Activated B cell treated with CpG ODN at 0.5 μM for 24 hours (primary cell): ENCODE results near the gene PHTF2. TPM values are rescaled to one million over a fixed set of nuclear protein-coding genes. Genes with fewer than 3 reads are reported as not detected.
A peak's percentile ranks its signal among the peaks of the same experiment; 100 is the strongest.

Source experiments
- ATAC-seq: fragments of 200-7000 bp; cut with Tn5 transposase; one replicate; pipeline ENCODE4 v1.10.0; 2021; ENCODE audit warnings: low read depth, mild to moderate bottlenecking, moderate library complexity
- CTCF ChIA-PET: fragments of 350-600 bp; sonication (Branson Sonifier 250); formaldehyde crosslinking; loops from one replicate; lab custom pipeline; 2021; ENCODE audit warnings: antibody characterized with exemption; lab: Charles Lee
- POLR2A ChIA-PET: fragments of 350-600 bp; sonication (Branson Sonifier 250); formaldehyde crosslinking; loops from one replicate; lab custom pipeline; 2021; ENCODE audit warnings: antibody characterized with exemption; lab: Charles Lee
- DNase-seq: peaks from one replicate; pipeline ENCODE4 v3.0.0; 2022
- H3K27ac Mint-ChIP-seq: one replicate; pipeline ENCODE4 v1.8.0; 2020; ENCODE audit warnings: mixed read lengths
- H3K27me3 Mint-ChIP-seq: one replicate; pipeline ENCODE4 v1.8.0; 2021; ENCODE audit warnings: mixed read lengths
- H3K36me3 Mint-ChIP-seq: one replicate; pipeline ENCODE4 v1.8.0; 2021; ENCODE audit warnings: low read depth, mixed read lengths
- H3K4me1 Mint-ChIP-seq: one replicate; pipeline ENCODE4 v1.8.0; 2021; ENCODE audit warnings: mixed read lengths
- H3K4me3 Mint-ChIP-seq: one replicate; pipeline ENCODE4 v1.8.0; 2020; ENCODE audit warnings: mild to moderate bottlenecking, mixed read lengths
- H3K9me3 Mint-ChIP-seq: one replicate; pipeline ENCODE4 v1.8.0; 2020; ENCODE audit warnings: mixed read lengths
- intact Hi-C: fragments of 100-400 bp; cut with micrococcal nuclease; formaldehyde crosslinking; loops from one replicate; pipeline ENCODE4 v1.15.1; 2024
- total RNA-seq: library from RNA; stranded (reverse); gene quantifications from 2 replicates; pipeline ENCODE4 v1.2.3, GENCODE V29; 2022
- TF ChIP-seq, protein P1 (sequence below): fragments of 200-600 bp; IDR thresholded peaks from one replicate; pipeline ENCODE4 v1.8.0; 2022; ENCODE audit warnings: antibody characterized with exemption, mild to moderate bottlenecking

PHTF2 gene
- total RNA-seq, 1 donor from 2014 or later: 38.9 TPM

DNA sequence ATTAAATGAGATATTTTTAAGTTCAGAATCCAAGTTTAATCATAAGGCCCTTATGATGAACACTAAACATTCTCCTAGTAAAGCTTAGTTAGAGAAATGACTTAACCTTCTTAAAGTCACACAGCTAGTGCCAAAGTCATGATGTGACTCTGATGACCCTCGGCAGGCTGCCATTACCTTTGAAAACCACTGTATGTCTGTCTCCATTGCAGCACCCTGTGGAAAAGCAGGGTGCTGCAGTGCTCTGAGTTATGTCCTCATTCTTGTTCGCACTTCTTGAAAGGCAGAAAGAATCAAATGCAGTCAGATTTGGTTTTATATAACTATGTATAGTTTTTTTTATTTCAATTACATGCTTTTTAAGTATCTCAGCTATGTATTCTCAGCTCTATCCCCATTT, 105.0 kb downstream of the PHTF2 start:
- ChIA-PET CTCF (interaction anchor here (0.9 to 2.8 kb wide), 4 partner anchors 105 to 252 kb away, joined by 3 to 11 read pairs (median 8); partner anchors contain the start of genes PHTF2 and TMEM60), POLR2A (interaction anchor here (1.1 to 1.7 kb wide), 2 partner anchors 79 to 105 kb away, joined by 3 to 8 read pairs; partner anchors contain the start of genes PHTF2 and TMEM60)
- no peak overlapping the region for H3K4me3 Mint-ChIP-seq
- H3K36me3 Mint-ChIP-seq: peaks cover 16% of the 10 kb centered on the region
- no peak for DNase-seq
- H3K4me1 Mint-ChIP-seq: peaks cover 51% of the 10 kb centered on the region
- peak overlapping the region; percentile 96 for H3K27ac Mint-ChIP-seq
- H3K27me3 Mint-ChIP-seq: no peaks in the 10 kb centered on the region
- ATAC-seq: peak; percentile 37
- H3K9me3 Mint-ChIP-seq: no peaks in the 10 kb centered on the region
- TF ChIP-seq, protein P1, sequence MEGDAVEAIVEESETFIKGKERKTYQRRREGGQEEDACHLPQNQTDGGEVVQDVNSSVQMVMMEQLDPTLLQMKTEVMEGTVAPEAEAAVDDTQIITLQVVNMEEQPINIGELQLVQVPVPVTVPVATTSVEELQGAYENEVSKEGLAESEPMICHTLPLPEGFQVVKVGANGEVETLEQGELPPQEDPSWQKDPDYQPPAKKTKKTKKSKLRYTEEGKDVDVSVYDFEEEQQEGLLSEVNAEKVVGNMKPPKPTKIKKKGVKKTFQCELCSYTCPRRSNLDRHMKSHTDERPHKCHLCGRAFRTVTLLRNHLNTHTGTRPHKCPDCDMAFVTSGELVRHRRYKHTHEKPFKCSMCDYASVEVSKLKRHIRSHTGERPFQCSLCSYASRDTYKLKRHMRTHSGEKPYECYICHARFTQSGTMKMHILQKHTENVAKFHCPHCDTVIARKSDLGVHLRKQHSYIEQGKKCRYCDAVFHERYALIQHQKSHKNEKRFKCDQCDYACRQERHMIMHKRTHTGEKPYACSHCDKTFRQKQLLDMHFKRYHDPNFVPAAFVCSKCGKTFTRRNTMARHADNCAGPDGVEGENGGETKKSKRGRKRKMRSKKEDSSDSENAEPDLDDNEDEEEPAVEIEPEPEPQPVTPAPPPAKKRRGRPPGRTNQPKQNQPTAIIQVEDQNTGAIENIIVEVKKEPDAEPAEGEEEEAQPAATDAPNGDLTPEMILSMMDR: no peak
- intact Hi-C loops: loop anchor here (1.0 to 10.0 kb wide), 3 partner anchors 9 to 249 kb away; no protein-coding TSS in a partner anchor

DNA sequence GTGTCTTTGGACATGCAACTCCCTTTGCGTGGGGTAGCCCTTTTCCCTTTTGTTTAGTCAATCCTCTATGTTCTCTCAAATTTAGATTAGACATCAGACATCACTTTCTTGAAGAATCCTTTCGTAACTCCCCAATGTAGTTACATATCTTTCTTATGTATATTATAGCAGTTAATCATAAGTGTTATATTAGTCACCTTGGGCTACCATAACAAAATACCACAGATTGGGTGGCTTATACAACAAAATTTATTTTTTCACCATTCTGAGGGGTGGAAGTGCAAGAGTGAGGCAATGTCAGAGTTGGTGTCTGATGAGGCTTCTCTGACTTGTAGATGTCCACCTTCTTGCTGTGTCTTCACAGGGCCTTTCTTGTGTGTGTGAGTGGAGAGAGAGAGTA, 105.7 kb downstream of the PHTF2 start:
- Mint-ChIP-seq H3K27ac (peak overlapping the region; percentile 96), H3K4me1 (peaks cover 53% of the 10 kb centered on the region), H3K4me3 (no peak overlapping the region), H3K9me3 (no peaks in the 10 kb centered on the region), H3K36me3 (peaks cover 17% of the 10 kb centered on the region), H3K27me3 (no peaks in the 10 kb centered on the region)
- ATAC-seq (no peak), DNase-seq (no peak)
- CTCF ChIA-PET: interaction anchor here (0.9 to 2.8 kb wide), 4 partner anchors 106 to 253 kb away, joined by 3 to 11 read pairs (median 6); partner anchors contain the start of genes PHTF2 and TMEM60
- POLR2A ChIA-PET: interaction anchor here (1.7 kb wide), 1 partner anchor 105 kb away, joined by 8 read pairs; the partner anchor contains the start of genes PHTF2 and TMEM60
- TF ChIP-seq, protein P1: no peak
- intact Hi-C loops: loop anchor here (10.0 kb wide), 1 partner anchor 249 kb away; no protein-coding TSS in a partner anchor

DNA sequence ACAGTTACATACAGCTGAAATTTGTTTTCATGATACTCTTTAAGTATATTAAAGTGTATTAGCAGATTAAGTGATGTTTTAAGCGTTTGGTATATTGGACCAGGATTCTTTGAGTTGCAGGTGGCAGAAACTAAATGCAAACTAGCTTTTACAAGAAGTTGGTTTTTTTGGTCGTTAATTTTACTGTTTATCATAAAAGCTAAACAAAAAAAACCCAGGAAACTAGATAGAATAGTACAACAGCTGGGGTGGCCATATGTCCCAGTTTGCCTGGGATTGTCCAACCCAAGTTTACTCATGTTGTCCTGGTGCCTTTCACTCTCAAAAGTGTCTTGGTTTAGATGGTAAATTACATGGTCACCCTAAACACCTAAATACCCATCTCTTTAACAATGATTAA, 108.7 kb downstream of the PHTF2 start:
- intact Hi-C loops: loop anchor here (2.0 to 10.0 kb wide), 3 partner anchors 72 to 490 kb away; partner anchors contain the start of gene GSAP

DNA sequence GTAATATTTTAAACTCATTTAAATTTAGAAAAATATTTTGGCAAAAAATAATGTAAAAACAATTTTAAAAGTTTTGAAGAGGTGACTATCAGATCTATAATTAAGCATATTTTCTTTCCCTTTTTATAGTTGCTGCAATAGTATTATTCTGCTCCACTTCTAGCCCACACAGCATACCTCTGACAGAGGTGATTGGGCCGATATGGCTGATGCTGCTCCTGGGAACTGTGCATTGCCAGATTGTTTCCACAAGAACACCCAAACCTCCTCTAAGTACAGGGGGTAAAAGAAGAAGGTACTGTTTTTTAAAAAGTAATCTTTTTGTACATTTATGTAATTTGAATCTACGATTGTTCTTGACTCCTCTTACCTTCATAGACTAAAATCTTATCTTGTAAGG, 110.1 kb downstream of the PHTF2 start:
- POLR2A ChIA-PET: interaction anchor here (0.5 to 3.8 kb wide), 3 partner anchors 110 to 492 kb away, joined by 4 to 22 read pairs (median 4); partner anchors contain the start of genes GSAP, PHTF2, RSBN1L and TMEM60
- intact Hi-C loops: loop anchor here (5.0 to 10.0 kb wide), 2 partner anchors 254 to 491 kb away; partner anchors contain the start of gene GSAP

More for the DNA sequence above, 108.7 kb downstream of the PHTF2 start:
- Mint-ChIP-seq H3K9me3 (no peaks in the 10 kb centered on the region), H3K36me3 (peaks cover 19% of the 10 kb centered on the region), H3K27me3 (no peaks in the 10 kb centered on the region), H3K4me1 (peaks cover 49% of the 10 kb centered on the region), H3K4me3 (peak overlapping the region; percentile 57), H3K27ac (peak overlapping the region; percentile 96)
- CTCF ChIA-PET: no interaction called here
- TF ChIP-seq, protein P1: no peak
- ATAC-seq (no peak), DNase-seq (no peak)
- POLR2A ChIA-PET: interaction anchor here (0.5 to 3.8 kb wide), 8 partner anchors 39 to 211 kb away, joined by 3 to 22 read pairs (median 9); partner anchors contain the start of genes PHTF2, RSBN1L and TMEM60

More for the DNA sequence above, 110.1 kb downstream of the PHTF2 start:
- no peaks in the 10 kb centered on the region for H3K27me3 Mint-ChIP-seq
- no peak for DNase-seq
- H3K36me3 Mint-ChIP-seq: peaks cover 17% of the 10 kb centered on the region
- ATAC-seq: no peak
- CTCF ChIA-PET: interaction anchor here (0.8 kb wide), 1 partner anchor 110 kb away, joined by 3 read pairs; the partner anchor contains the start of genes PHTF2 and TMEM60
- TF ChIP-seq, protein P1: no peak
- peak overlapping the region; percentile 35 for H3K27ac Mint-ChIP-seq
- H3K4me3 Mint-ChIP-seq: no peak overlapping the region
- no peaks in the 10 kb centered on the region for H3K9me3 Mint-ChIP-seq
- peaks cover 42% of the 10 kb centered on the region for H3K4me1 Mint-ChIP-seq
